HG02938 (cell line): Measurements from ENCODE around the gene SSRP1.
A peak's percentile ranks its signal among the peaks of the same experiment; 100 is the strongest.

Experiments used
- ATAC-seq: cut with Tn5 transposase; IDR thresholded peaks from one replicate; pipeline ENCODE4 v1.9.1; 2021; ENCODE audit warnings: mild to moderate bottlenecking, moderate library complexity; ENCODE audit not compliant: unreplicated experiment

Gene SSRP1

GRCh38 chr11:57359896-57360690 is 24.4 kb upstream of the SSRP1 start:
- ATAC-seq: no peak

GRCh38 chr11:57359396-57359795 is 23.7 kb upstream of the SSRP1 start:
- no peak for ATAC-seq

GRCh38 chr11:57358991-57359390 is 23.3 kb upstream of the SSRP1 start:
- ATAC-seq: no peak

- ATAC-seq: no peak
Observed at GRCh38 chr11:57358543-57358961, 22.9 kb upstream of the SSRP1 start.

- no peak for ATAC-seq
Observed at GRCh38 chr11:57357856-57358255, 22.2 kb upstream of the SSRP1 start.

GRCh38 chr11:57357310-57357709 is 21.6 kb upstream of the SSRP1 start:
- no peak for ATAC-seq

GRCh38 chr11:57356268-57356667 is 20.6 kb upstream of the SSRP1 start:
- ATAC-seq: no peak

- ATAC-seq: no peak
Observed at GRCh38 chr11:57354699-57355098, 19.0 kb upstream of the SSRP1 start.

- no peak for ATAC-seq
Observed at GRCh38 chr11:57353852-57354251, 18.2 kb upstream of the SSRP1 start.

GRCh38 chr11:57353446-57353845 is 17.8 kb upstream of the SSRP1 start:
- no peak for ATAC-seq

GRCh38 chr11:57353036-57353435 is 17.3 kb upstream of the SSRP1 start:
- ATAC-seq: no peak

- ATAC-seq: no peak
Observed at GRCh38 chr11:57349491-57350274, 14.0 kb upstream of the SSRP1 start.

- ATAC-seq: no peak
Observed at GRCh38 chr11:57348636-57349313, 13.1 kb upstream of the SSRP1 start.

- ATAC-seq: no peak
Observed at GRCh38 chr11:57348052-57348451, 12.4 kb upstream of the SSRP1 start.

- no peak for ATAC-seq
Observed at GRCh38 chr11:57347336-57347735, 11.6 kb upstream of the SSRP1 start.

- ATAC-seq: peak; percentile 69
Observed at GRCh38 chr11:57345555-57346211, 10.0 kb upstream of the SSRP1 start.

GRCh38 chr11:57344826-57345225 is 9.1 kb upstream of the SSRP1 start:
- no peak for ATAC-seq

GRCh38 chr11:57343825-57344224 is 8.1 kb upstream of the SSRP1 start:
- no peak for ATAC-seq

GRCh38 chr11:57342702-57343101 is 7.0 kb upstream of the SSRP1 start:
- ATAC-seq: no peak

- ATAC-seq: no peak
Observed at GRCh38 chr11:57341250-57341808, 5.6 kb upstream of the SSRP1 start.
